Inferior parietal cortex (tissue), 1 donor: Measurements from ENCODE around the gene UGT2B28.
"Not testable (repeated sequence)": the region's sequence is repeated elsewhere in the genome, so short reads cannot be mapped to it uniquely, and the experiment has no call there.

ENCODE experiments used
- DNase-seq: peaks from one replicate; pipeline ENCODE4 v3.0.0-alpha.2; 2016; ENCODE audit errors: extremely low spot score

The UGT2B28 gene

GRCh38 chr4:69343558-69344420 lies 63.5 kb downstream of the UGT2B28 start:
- not testable (repeated sequence) for DNase-seq
